Panc1 (cell line): ENCODE measurements around the gene RAB7B. TPM values are rescaled to one million over a fixed set of nuclear protein-coding genes. Genes with fewer than 3 reads are reported as not detected.

ENCODE experiments used
- ATAC-seq: fragments of 200-7000 bp; cut with Tn5 transposase; 2 replicates; pipeline ENCODE4 v1.9.1; 2020; ENCODE audit warnings: mild to moderate bottlenecking, moderate library complexity
- BruUV-seq: library from RNA; stranded (reverse); fragments of 400-500 nt; replicated peaks from 2 replicates; lab custom pipeline; 2021; lab: Mats Ljungman, UMichigan
- CTCF ChIA-PET: fragments of 300-600 bp; sonication (Branson Sonifier 250); formaldehyde crosslinking; loops from one replicate; lab custom pipeline; 2022; ENCODE audit warnings: antibody characterized with exemption; lab: Charles Lee
- POLR2A ChIA-PET: fragments of 300-600 bp; sonication (Branson Sonifier 250); formaldehyde crosslinking; loops from one replicate; lab custom pipeline; 2022; ENCODE audit warnings: antibody characterized with exemption; lab: Charles Lee
- DNase-seq: peaks from one replicate; pipeline ENCODE4 v3.0.0-alpha.2; 2010; ENCODE audit warnings: low read depth, low spot score
- H3K27ac ChIP-seq: 2 replicates; pipeline ENCODE4 v1.5.1; 2011; ENCODE audit warnings: mild to moderate bottlenecking, low read length, inconsistent platforms
- H3K27me3 ChIP-seq: fragments of 200-500 bp; sonication (Bioruptor generic); 2 replicates; pipeline ENCODE4 v1.6.0; 2014; ENCODE audit warnings: low read length, inconsistent platforms; ENCODE audit not compliant: control insufficient read depth, insufficient read depth
- H3K36me3 ChIP-seq: fragments of 200-500 bp; sonication (Bioruptor generic); 2 replicates; pipeline ENCODE4 v1.5.1; 2014; ENCODE audit warnings: inconsistent platforms, mild to moderate bottlenecking, low read length, moderate library complexity; ENCODE audit not compliant: control insufficient read depth, insufficient read depth
- H3K4me1 ChIP-seq: 2 replicates; pipeline ENCODE4 v1.5.1; 2011; ENCODE audit warnings: inconsistent platforms, mild to moderate bottlenecking, low read length, moderate library complexity; ENCODE audit not compliant: control insufficient read depth, insufficient read depth
- H3K4me3 ChIP-seq, 2 experiments: 2 replicates each; pipeline ENCODE4 v1.5.1; 2011 to 2012; ENCODE audit warnings: low read depth in 2 of 2, low read length in 2 of 2, mild to moderate bottlenecking in 2 of 2, inconsistent platforms in 1 of 2, moderate library complexity in 1 of 2
- H3K9me3 ChIP-seq: fragments of 200-500 bp; sonication (Bioruptor generic); 2 replicates; pipeline ENCODE4 v1.5.1; 2014; ENCODE audit warnings: low read depth, mild to moderate bottlenecking, inconsistent platforms, low read length, moderate library complexity; ENCODE audit not compliant: control insufficient read depth, insufficient read depth
- POLR2AphosphoS5 ChIP-seq: IDR thresholded peaks from 2 replicates; pipeline ENCODE4 v1.6.1; 2012; ENCODE audit warnings: mild to moderate bottlenecking, low read depth, low read length, moderate library complexity
- REST ChIP-seq, 2 experiments: IDR thresholded peaks; 2 replicates each; pipeline ENCODE4 v1.6.1; 2011 to 2012; ENCODE audit warnings: low read depth in 2 of 2, control low read depth in 1 of 2, low read length in 1 of 2, mild to moderate bottlenecking in 1 of 2, moderate library complexity in 1 of 2; ENCODE audit not compliant: insufficient read depth in 1 of 2
- SIN3A ChIP-seq: IDR thresholded peaks from 2 replicates; pipeline ENCODE4 v1.6.1; 2012; ENCODE audit warnings: low read depth, mild to moderate bottlenecking, low read length, moderate library complexity, borderline replicate concordance; ENCODE audit not compliant: insufficient read depth
- TCF7L2 ChIP-seq: IDR thresholded peaks from 2 replicates; pipeline ENCODE4 v1.6.1; 2011; ENCODE audit warnings: mild to moderate bottlenecking, low read depth, low read length, inconsistent platforms
- in situ Hi-C: cut with HindIII; loops from 2 replicates; pipeline ENCODE4 v1.10.0; 2016; ENCODE audit warnings: low sequenced_read_pairs, low pct_unique_long_range_greater_than_20kb
- intact Hi-C: fragments of 100-400 bp; cut with micrococcal nuclease; formaldehyde crosslinking; loops from one replicate; pipeline ENCODE4 v1.10.0; 2022; ENCODE audit not compliant: unreplicated experiment
- total RNA-seq: library from RNA; stranded (reverse); gene quantifications from one replicate; pipeline ENCODE4 v1.2.1, GENCODE V29; 2021; ENCODE audit not compliant: unreplicated experiment
- TF ChIP-seq, protein P1 (sequence below): fragments of 450-650 bp; IDR thresholded peaks from 2 replicates; pipeline ENCODE4 v1.5.1; 2017; ENCODE audit warnings: mild to moderate bottlenecking

Gene RAB7B
- total RNA-seq, 1 experiment from 2014 or later, result 0.05 TPM

- no peak overlapping the region for H3K4me3 ChIP-seq
- no peaks in the 10 kb centered on the region for H3K36me3 ChIP-seq
- intact Hi-C loops, result no loop called here
- H3K4me1 ChIP-seq, result 0 out of 2 replicates have a peak, but pooled peaks cover 6% of the 10 kb centered on the region
- H3K27me3 ChIP-seq, result no peaks in the 10 kb centered on the region
- no peak for ATAC-seq
- in situ Hi-C loops, result no loop called here
- no TSS peak for BruUV-seq
- ChIA-PET POLR2A (no interaction called here), CTCF (interaction anchor here (0.7 kb wide), 1 partner anchor 20 kb away, joined by 3 read pairs; no protein-coding TSS in a partner anchor)
- H3K9me3 ChIP-seq, result no peaks in the 10 kb centered on the region
- no peak overlapping the region for H3K27ac ChIP-seq
- TF ChIP-seq TCF7L2, result no peak
- DNase-seq, result no peak
Measured at GRCh38 chr1:206005778-206006180, 2.6 kb upstream of the RAB7B start.

GRCh38 chr1:206005234-206005633, 2.0 kb upstream of the RAB7B start:
- no peak overlapping the region for H3K4me3 ChIP-seq
- intact Hi-C loops, result no loop called here
- ATAC-seq (no peak), DNase-seq (no peak)
- in situ Hi-C loops, result no loop called here
- TF ChIP-seq SIN3A (no peak), POLR2AphosphoS5 (no peak), TCF7L2 (no peak), REST (IDR thresholded peaks at IDR 0.05; ENCODE audit: insufficient read depth in 1 of 2, low read depth in 2 of 2, low read length in 1 of 2) (no peak)
- TF ChIP-seq, protein P1, sequence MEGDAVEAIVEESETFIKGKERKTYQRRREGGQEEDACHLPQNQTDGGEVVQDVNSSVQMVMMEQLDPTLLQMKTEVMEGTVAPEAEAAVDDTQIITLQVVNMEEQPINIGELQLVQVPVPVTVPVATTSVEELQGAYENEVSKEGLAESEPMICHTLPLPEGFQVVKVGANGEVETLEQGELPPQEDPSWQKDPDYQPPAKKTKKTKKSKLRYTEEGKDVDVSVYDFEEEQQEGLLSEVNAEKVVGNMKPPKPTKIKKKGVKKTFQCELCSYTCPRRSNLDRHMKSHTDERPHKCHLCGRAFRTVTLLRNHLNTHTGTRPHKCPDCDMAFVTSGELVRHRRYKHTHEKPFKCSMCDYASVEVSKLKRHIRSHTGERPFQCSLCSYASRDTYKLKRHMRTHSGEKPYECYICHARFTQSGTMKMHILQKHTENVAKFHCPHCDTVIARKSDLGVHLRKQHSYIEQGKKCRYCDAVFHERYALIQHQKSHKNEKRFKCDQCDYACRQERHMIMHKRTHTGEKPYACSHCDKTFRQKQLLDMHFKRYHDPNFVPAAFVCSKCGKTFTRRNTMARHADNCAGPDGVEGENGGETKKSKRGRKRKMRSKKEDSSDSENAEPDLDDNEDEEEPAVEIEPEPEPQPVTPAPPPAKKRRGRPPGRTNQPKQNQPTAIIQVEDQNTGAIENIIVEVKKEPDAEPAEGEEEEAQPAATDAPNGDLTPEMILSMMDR, result no peak
- ChIA-PET POLR2A (no interaction called here), CTCF (interaction anchor here (0.7 kb wide), 1 partner anchor 19 kb away, joined by 3 read pairs; no protein-coding TSS in a partner anchor)
- no peaks in the 10 kb centered on the region for H3K36me3 ChIP-seq
- no peaks in the 10 kb centered on the region for H3K9me3 ChIP-seq
- no peaks in the 10 kb centered on the region for H3K27me3 ChIP-seq
- 0 out of 2 replicates have a peak, but pooled peaks cover 6% of the 10 kb centered on the region for H3K4me1 ChIP-seq
- no peak overlapping the region for H3K27ac ChIP-seq
- BruUV-seq, result no TSS peak

- H3K9me3 ChIP-seq, result no peaks in the 10 kb centered on the region
- no peak overlapping the region for H3K4me3 ChIP-seq
- intact Hi-C loops, result no loop called here
- DNase-seq (no peak), ATAC-seq (no peak)
- ChIA-PET CTCF (no interaction called here), POLR2A (no interaction called here)
- BruUV-seq, result no TSS peak
- no peak overlapping the region for H3K27ac ChIP-seq
- H3K4me1 ChIP-seq, result 0 out of 2 replicates have a peak, but pooled peaks cover 6% of the 10 kb centered on the region
- no peaks in the 10 kb centered on the region for H3K27me3 ChIP-seq
- in situ Hi-C loops, result no loop called here
- no peaks in the 10 kb centered on the region for H3K36me3 ChIP-seq
- no peak for TF ChIP-seq REST (IDR thresholded peaks at IDR 0.05; ENCODE audit: insufficient read depth in 1 of 2, low read depth in 2 of 2, low read length in 1 of 2)
- no peak for TF ChIP-seq POLR2AphosphoS5
Measured at GRCh38 chr1:206004826-206005225, 1.6 kb upstream of the RAB7B start.
